Uterus (tissue), 2 donors: ENCODE measurements around the gene HSD3B7.

Experiments used
- POLR2A ChIP-seq, 2 donors: fragments of 450-650 bp; IDR thresholded peaks; one replicate each; pipeline ENCODE4 v1.6.1; 2016; ENCODE audit warnings: antibody characterized with exemption in 2 of 2, mild to moderate bottlenecking in 1 of 2, moderate library complexity in 1 of 2
- TF ChIP-seq, protein P1 (sequence below), 4 experiments: fragments of 200-600 bp in 2 of 4; fragments of 450-650 bp in 2 of 4; sonication (generic) in 2 of 4; IDR thresholded peaks; one replicate each; pipeline ENCODE4 v1.5.1; 2016 to 2019; ENCODE audit warnings: antibody characterized with exemption in 4 of 4, mild to moderate bottlenecking in 2 of 4, moderate library complexity in 1 of 4

DNA sequence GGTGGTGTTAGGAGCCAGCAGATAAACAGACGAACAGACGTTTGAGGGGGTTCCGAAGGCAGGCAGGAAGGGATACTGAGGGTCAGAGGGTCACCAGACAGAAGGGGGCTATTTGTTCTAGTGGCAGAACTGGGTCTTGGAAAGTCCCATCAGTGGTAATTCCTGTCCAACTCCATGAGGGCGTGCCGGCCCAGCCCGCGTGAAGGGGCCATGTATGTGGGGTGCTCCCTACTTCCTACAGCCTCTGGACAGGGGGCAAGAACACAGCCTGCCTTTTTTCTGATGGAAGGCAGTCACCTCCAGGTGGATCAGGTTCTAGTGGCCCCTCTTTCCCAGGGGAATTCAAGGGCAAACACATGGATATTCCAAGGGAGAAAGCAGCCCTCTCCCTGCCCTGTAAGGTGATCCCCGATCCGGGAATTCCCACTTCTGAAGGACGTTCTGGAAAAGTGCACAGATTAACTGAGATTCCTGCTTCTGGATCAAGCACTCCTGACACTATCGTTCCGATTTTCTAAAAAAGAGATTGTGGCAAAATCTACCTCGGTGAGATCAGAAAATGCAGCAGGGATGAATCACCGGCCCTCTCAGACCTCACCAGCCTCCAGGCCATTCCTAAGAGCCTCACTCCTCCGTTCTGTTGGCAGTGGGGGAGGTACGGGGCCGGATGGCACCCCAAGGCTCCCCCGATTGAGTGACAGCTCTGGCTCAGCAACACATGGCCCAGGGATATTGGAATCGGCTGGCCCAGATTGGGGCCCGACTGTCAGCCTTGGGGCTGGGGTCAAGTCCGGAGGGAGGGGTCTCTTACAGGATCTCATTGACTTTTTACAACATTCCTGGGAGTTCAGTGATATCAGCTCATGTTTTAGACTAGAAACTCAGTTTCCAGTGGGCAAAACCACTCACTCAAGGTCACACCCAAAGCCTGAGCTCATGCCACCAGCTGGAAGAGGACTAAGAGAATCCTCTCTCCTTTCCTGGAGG is 13.0 kb downstream of the HSD3B7 start:
- TF ChIP-seq, protein P1, sequence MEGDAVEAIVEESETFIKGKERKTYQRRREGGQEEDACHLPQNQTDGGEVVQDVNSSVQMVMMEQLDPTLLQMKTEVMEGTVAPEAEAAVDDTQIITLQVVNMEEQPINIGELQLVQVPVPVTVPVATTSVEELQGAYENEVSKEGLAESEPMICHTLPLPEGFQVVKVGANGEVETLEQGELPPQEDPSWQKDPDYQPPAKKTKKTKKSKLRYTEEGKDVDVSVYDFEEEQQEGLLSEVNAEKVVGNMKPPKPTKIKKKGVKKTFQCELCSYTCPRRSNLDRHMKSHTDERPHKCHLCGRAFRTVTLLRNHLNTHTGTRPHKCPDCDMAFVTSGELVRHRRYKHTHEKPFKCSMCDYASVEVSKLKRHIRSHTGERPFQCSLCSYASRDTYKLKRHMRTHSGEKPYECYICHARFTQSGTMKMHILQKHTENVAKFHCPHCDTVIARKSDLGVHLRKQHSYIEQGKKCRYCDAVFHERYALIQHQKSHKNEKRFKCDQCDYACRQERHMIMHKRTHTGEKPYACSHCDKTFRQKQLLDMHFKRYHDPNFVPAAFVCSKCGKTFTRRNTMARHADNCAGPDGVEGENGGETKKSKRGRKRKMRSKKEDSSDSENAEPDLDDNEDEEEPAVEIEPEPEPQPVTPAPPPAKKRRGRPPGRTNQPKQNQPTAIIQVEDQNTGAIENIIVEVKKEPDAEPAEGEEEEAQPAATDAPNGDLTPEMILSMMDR (IDR thresholded peaks at IDR 0.05): no peak
- TF ChIP-seq POLR2A (IDR thresholded peaks at IDR 0.05): no peak
